Measurements from ENCODE around the gene CUL9.
A peak's percentile ranks its signal among the peaks of the same experiment; 100 is the strongest.

The CUL9 gene

DNA sequence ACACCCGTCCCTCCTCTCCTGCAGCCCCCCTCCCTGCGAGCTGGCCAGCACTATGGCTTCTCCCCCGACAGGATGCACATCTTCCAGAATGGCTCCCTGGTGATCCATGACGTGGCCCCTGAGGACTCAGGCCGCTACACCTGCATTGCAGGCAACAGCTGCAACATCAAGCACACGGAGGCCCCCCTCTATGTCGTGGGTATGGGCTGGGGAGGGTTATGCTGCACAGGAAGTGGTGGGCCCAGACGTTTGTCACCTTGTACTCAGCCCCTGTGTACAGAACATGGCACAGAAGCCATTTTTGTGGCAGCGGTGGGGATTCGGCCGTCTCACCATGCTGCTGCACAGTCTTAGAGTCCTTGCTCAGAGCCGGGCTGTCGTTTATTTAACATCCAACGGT, 39.9 kb upstream of the CUL9 start:
- Histone ChIP-seq H3K4me2 (ENCODE audit: low read length) (no peak overlapping the region), H3K4me3 (ENCODE audit: low read depth, low read length) (no peak overlapping the region), H3K23ac (ENCODE audit: low read length) (no peak overlapping the region), H3K36me3 (ENCODE audit: control insufficient read depth in 1 of 2, insufficient read depth in 2 of 2, low read length in 2 of 2) (peaks cover 69 to 79% of the 10 kb centered on the region in 2 experiments), H3K79me1 (ENCODE audit: low read length) (peaks cover 4% of the 10 kb centered on the region), H3K9me3 (ENCODE audit: insufficient read depth, low read depth, low read length) (no peaks in the 10 kb centered on the region), H3K4ac (ENCODE audit: low read depth, low read length) (no peak overlapping the region), H3K14ac (ENCODE audit: low read length) (no peak overlapping the region), H2BK5ac (ENCODE audit: low read depth, low read length, poor library complexity) (no peak overlapping the region), H4K8ac (ENCODE audit: low read depth, low read length) (no peak overlapping the region), H3K4me1 (ENCODE audit: control insufficient read depth in 1 of 2, insufficient read depth in 2 of 2, low read length in 2 of 2) (peaks cover 11 to 21% of the 10 kb centered on the region in 2 experiments), H4K91ac (ENCODE audit: low read depth, low read length) (no peak overlapping the region), H2BK120ac (ENCODE audit: insufficient read depth, low read length, poor library complexity) (no peak overlapping the region), H3K9ac (ENCODE audit: low read length) (no peak overlapping the region), H3K18ac (ENCODE audit: low read length) (no peak overlapping the region), H2BK12ac (ENCODE audit: low read length) (no peak overlapping the region), H2AFZ (ENCODE audit: insufficient read depth, low read length, poor library complexity) (no peak overlapping the region), H4K12ac (ENCODE audit: low read depth, low read length) (no peak overlapping the region), H3K27ac (ENCODE audit: low read depth, low read length) (peak overlapping the region; percentile 79), H2AK5ac (ENCODE audit: low read length) (no peak overlapping the region), H3K79me2 (ENCODE audit: control insufficient read depth, insufficient read depth, low read length, poor library complexity) (no peaks in the 10 kb centered on the region), H3K27me3 (ENCODE audit: insufficient read depth, low read length) (no peaks in the 10 kb centered on the region)
- no CpG with 5 or more reads among the region's 14 CpGs for WGBS (ENCODE audit: extremely low coverage, insufficient coverage, insufficient read length)
- DNase-seq: no peak

DNA sequence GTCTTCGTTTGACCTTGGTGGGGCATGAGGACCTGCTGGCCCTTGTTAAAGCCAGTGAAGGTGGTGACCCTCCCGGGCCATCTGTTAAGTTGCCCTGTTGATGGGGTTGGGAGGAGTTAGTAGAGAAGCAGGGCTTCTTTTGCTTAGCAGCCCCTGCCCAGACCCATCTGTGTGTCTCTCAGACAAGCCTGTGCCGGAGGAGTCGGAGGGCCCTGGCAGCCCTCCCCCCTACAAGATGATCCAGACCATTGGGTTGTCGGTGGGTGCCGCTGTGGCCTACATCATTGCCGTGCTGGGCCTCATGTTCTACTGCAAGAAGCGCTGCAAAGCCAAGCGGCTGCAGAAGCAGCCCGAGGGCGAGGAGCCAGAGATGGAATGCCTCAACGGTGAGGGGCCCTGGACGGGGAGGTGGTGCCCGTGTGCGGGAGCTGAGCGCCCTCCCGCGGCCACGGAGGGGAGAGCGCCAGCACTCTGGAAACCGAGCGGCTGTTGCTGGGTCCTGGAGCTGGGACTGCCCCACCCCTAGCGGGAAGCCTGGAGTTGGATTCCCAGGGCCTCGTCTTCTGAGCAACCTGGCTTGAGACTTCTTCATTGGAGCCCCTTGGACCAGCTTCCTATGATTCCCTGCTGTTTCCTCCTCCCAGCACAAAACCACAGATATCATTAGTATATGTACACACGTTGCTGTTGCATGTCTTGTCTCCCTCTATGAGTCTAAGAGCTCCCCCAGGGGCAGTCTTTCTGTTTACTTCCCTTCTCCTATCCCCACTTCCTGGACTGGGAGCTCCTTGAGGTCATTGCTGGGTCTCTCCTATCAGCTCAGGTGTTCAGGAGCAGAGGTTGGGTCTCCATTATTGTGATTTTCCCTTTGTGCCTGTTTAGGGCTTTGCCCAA, 38.5 kb upstream of the CUL9 start:
- peak overlapping the region; percentile 79 for H3K27ac ChIP-seq (ENCODE audit: low read depth, low read length)
- H3K4me1 ChIP-seq (ENCODE audit: control insufficient read depth in 1 of 2, insufficient read depth in 2 of 2, low read length in 2 of 2): peaks cover 21 to 33% of the 10 kb centered on the region in 2 experiments
- WGBS (ENCODE audit: extremely low coverage, insufficient coverage, insufficient read length): no CpG with 5 or more reads among the region's 25 CpGs
- H3K18ac ChIP-seq (ENCODE audit: low read length): peak overlapping the region; percentile 38
- H2BK12ac ChIP-seq (ENCODE audit: low read length): no peak overlapping the region
- H3K4me3 ChIP-seq (ENCODE audit: low read depth, low read length): no peak overlapping the region
- peak overlapping the region; percentile 34 for H3K14ac ChIP-seq (ENCODE audit: low read length)
- no peak overlapping the region for H2AK5ac ChIP-seq (ENCODE audit: low read length)
- DNase-seq: peak; percentile 94 to 96
- H2BK5ac ChIP-seq (ENCODE audit: low read depth, low read length, poor library complexity): peak overlapping the region; percentile 47
- H3K79me2 ChIP-seq (ENCODE audit: control insufficient read depth, insufficient read depth, low read length, poor library complexity): no peaks in the 10 kb centered on the region
- H3K36me3 ChIP-seq (ENCODE audit: control insufficient read depth in 1 of 2, insufficient read depth in 2 of 2, low read length in 2 of 2): peaks cover 70 to 76% of the 10 kb centered on the region in 2 experiments
- peak overlapping the region; percentile 41 for H3K4ac ChIP-seq (ENCODE audit: low read depth, low read length)
- H3K79me1 ChIP-seq (ENCODE audit: low read length): peaks cover 10% of the 10 kb centered on the region
- H2AFZ ChIP-seq (ENCODE audit: insufficient read depth, low read length, poor library complexity): no peak overlapping the region
- no peak overlapping the region for H3K23ac ChIP-seq (ENCODE audit: low read length)
- no peak overlapping the region for H4K91ac ChIP-seq (ENCODE audit: low read depth, low read length)
- H3K27me3 ChIP-seq (ENCODE audit: insufficient read depth, low read length): no peaks in the 10 kb centered on the region
- H3K9ac ChIP-seq (ENCODE audit: low read length): no peak overlapping the region
- H3K4me2 ChIP-seq (ENCODE audit: low read length): no peak overlapping the region
- H2BK120ac ChIP-seq (ENCODE audit: insufficient read depth, low read length, poor library complexity): peak overlapping the region; percentile 55
- no peaks in the 10 kb centered on the region for H3K9me3 ChIP-seq (ENCODE audit: insufficient read depth, low read depth, low read length)
- H4K8ac ChIP-seq (ENCODE audit: low read depth, low read length): peak overlapping the region; percentile 32
- no peak overlapping the region for H4K12ac ChIP-seq (ENCODE audit: low read depth, low read length)

DNA sequence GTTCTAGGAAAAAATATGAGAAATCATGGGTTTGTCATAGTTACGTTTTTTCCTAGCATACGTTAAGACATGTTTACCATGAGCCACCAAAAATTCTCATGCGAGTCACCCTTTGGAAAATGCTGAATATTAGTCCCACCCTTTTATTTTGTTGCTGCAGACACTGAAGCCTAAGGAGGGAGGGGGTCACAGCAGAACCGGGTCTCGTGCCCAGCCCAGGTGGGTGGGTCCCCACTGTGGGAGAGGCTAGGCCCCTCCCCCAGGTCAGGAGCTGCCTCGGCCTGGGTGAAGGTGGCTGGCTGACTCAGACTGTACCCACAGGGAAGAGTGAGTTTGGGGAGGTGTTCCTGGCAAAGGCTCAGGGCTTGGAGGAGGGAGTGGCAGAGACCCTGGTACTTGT, 37.1 kb upstream of the CUL9 start:
- WGBS (ENCODE audit: extremely low coverage, insufficient coverage, insufficient read length): no CpG with 5 or more reads among the region's 6 CpGs

DNA sequence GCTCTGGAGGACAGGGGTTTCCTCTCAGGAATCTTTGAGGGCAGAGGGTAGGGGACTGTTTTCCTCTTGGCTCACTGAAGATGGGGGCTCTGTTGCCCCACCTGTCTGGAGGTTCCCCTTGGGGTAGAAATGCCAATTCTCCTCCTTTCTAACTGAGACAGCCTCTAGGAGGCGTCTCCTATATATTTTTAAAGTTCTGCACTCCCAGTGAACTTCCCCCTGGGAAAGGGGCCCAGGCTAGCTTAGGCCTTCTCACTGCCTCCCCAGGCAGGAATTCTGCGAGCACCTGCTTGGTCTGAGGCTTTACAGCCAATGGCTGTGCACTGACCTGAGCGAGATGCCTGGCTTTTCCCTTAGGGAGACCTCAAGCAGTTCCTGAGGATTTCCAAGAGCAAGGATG, 35.7 kb upstream of the CUL9 start:
- no peak overlapping the region for H2BK12ac ChIP-seq (ENCODE audit: low read length)
- H3K9ac ChIP-seq (ENCODE audit: low read length): no peak overlapping the region
- no peak overlapping the region for H3K4me2 ChIP-seq (ENCODE audit: low read length)
- H2BK120ac ChIP-seq (ENCODE audit: insufficient read depth, low read length, poor library complexity): no peak overlapping the region
- no peak overlapping the region for H4K12ac ChIP-seq (ENCODE audit: low read depth, low read length)
- H2BK5ac ChIP-seq (ENCODE audit: low read depth, low read length, poor library complexity): no peak overlapping the region
- H3K23ac ChIP-seq (ENCODE audit: low read length): no peak overlapping the region
- H2AK5ac ChIP-seq (ENCODE audit: low read length): no peak overlapping the region
- no CpG with 5 or more reads among the region's 3 CpGs for WGBS (ENCODE audit: extremely low coverage, insufficient coverage, insufficient read length)
- H3K14ac ChIP-seq (ENCODE audit: low read length): no peak overlapping the region
- peaks cover 64 to 72% of the 10 kb centered on the region in 2 experiments for H3K36me3 ChIP-seq (ENCODE audit: control insufficient read depth in 1 of 2, insufficient read depth in 2 of 2, low read length in 2 of 2)
- no peak overlapping the region for H4K8ac ChIP-seq (ENCODE audit: low read depth, low read length)
- H3K27me3 ChIP-seq (ENCODE audit: insufficient read depth, low read length): no peaks in the 10 kb centered on the region
- H4K91ac ChIP-seq (ENCODE audit: low read depth, low read length): no peak overlapping the region
- H2AFZ ChIP-seq (ENCODE audit: insufficient read depth, low read length, poor library complexity): no peak overlapping the region
- peaks cover 10% of the 10 kb centered on the region for H3K79me1 ChIP-seq (ENCODE audit: low read length)
- no peak overlapping the region for H3K4ac ChIP-seq (ENCODE audit: low read depth, low read length)
- DNase-seq: no peak
- no peak overlapping the region for H3K27ac ChIP-seq (ENCODE audit: low read depth, low read length)
- H3K4me3 ChIP-seq (ENCODE audit: low read depth, low read length): no peak overlapping the region
- no peaks in the 10 kb centered on the region for H3K9me3 ChIP-seq (ENCODE audit: insufficient read depth, low read depth, low read length)
- peaks cover 21 to 33% of the 10 kb centered on the region in 2 experiments for H3K4me1 ChIP-seq (ENCODE audit: control insufficient read depth in 1 of 2, insufficient read depth in 2 of 2, low read length in 2 of 2)
- no peaks in the 10 kb centered on the region for H3K79me2 ChIP-seq (ENCODE audit: control insufficient read depth, insufficient read depth, low read length, poor library complexity)
- no peak overlapping the region for H3K18ac ChIP-seq (ENCODE audit: low read length)

More for the DNA sequence above, 37.1 kb upstream of the CUL9 start:
- Histone ChIP-seq H2BK5ac (ENCODE audit: low read depth, low read length, poor library complexity) (no peak overlapping the region), H3K4me3 (ENCODE audit: low read depth, low read length) (no peak overlapping the region), H2BK120ac (ENCODE audit: insufficient read depth, low read length, poor library complexity) (no peak overlapping the region), H3K27me3 (ENCODE audit: insufficient read depth, low read length) (no peaks in the 10 kb centered on the region), H3K79me1 (ENCODE audit: low read length) (peaks cover 10% of the 10 kb centered on the region), H3K36me3 (ENCODE audit: control insufficient read depth in 1 of 2, insufficient read depth in 2 of 2, low read length in 2 of 2) (peaks cover 60 to 67% of the 10 kb centered on the region in 2 experiments), H3K27ac (ENCODE audit: low read depth, low read length) (no peak overlapping the region), H3K4ac (ENCODE audit: low read depth, low read length) (no peak overlapping the region), H4K12ac (ENCODE audit: low read depth, low read length) (no peak overlapping the region), H3K18ac (ENCODE audit: low read length) (no peak overlapping the region), H3K4me1 (ENCODE audit: control insufficient read depth in 1 of 2, insufficient read depth in 2 of 2, low read length in 2 of 2) (peaks cover 21 to 33% of the 10 kb centered on the region in 2 experiments), H2BK12ac (ENCODE audit: low read length) (no peak overlapping the region), H2AFZ (ENCODE audit: insufficient read depth, low read length, poor library complexity) (no peak overlapping the region), H3K79me2 (ENCODE audit: control insufficient read depth, insufficient read depth, low read length, poor library complexity) (no peaks in the 10 kb centered on the region), H4K8ac (ENCODE audit: low read depth, low read length) (no peak overlapping the region), H3K4me2 (ENCODE audit: low read length) (no peak overlapping the region), H3K9ac (ENCODE audit: low read length) (no peak overlapping the region), H3K9me3 (ENCODE audit: insufficient read depth, low read depth, low read length) (no peaks in the 10 kb centered on the region), H3K23ac (ENCODE audit: low read length) (no peak overlapping the region), H4K91ac (ENCODE audit: low read depth, low read length) (no peak overlapping the region), H3K14ac (ENCODE audit: low read length) (no peak overlapping the region), H2AK5ac (ENCODE audit: low read length) (peak overlapping the region; percentile 4)
- no peak for DNase-seq
